ENCODE measurements around the gene HERPUD1.

Gene HERPUD1

GRCh38 chr16:56977823-56978430 is 46.0 kb downstream of the HERPUD1 start:
- no peak for ATAC-seq

GRCh38 chr16:56980201-56980535 is 48.2 kb downstream of the HERPUD1 start:
- ATAC-seq, result no peak
- TF ChIP-seq ISL1 (CRISPR knock-in tag; IDR thresholded peaks at IDR 0.05) (no peak), ZNF565 (CRISPR knock-in tag; conservative IDR thresholded peaks at IDR 0.05; ENCODE audit: low read depth) (no peak)

More at GRCh38 chr16:56977823-56978430, 46.0 kb downstream of the HERPUD1 start:
- TF ChIP-seq ZNF8 (CRISPR knock-in tag; IDR thresholded peaks at IDR 0.05) (no peak), CSDC2 (CRISPR knock-in tag; IDR thresholded peaks at IDR 0.05) (no peak), ESRRG (CRISPR knock-in tag; IDR thresholded peaks at IDR 0.05) (no peak), ZC3H10 (CRISPR knock-in tag; IDR thresholded peaks at IDR 0.05) (no peak), ISL1 (CRISPR knock-in tag; IDR thresholded peaks at IDR 0.05) (no peak), OSR1 (CRISPR knock-in tag; IDR thresholded peaks at IDR 0.05) (no peak), SNAI2 (CRISPR knock-in tag; IDR thresholded peaks at IDR 0.05) (no peak), ZFP30 (CRISPR knock-in tag; IDR thresholded peaks at IDR 0.05) (no peak), ZFP3 (CRISPR knock-in tag; IDR thresholded peaks at IDR 0.05) (no peak)
- TF ChIP-seq, protein P1, sequence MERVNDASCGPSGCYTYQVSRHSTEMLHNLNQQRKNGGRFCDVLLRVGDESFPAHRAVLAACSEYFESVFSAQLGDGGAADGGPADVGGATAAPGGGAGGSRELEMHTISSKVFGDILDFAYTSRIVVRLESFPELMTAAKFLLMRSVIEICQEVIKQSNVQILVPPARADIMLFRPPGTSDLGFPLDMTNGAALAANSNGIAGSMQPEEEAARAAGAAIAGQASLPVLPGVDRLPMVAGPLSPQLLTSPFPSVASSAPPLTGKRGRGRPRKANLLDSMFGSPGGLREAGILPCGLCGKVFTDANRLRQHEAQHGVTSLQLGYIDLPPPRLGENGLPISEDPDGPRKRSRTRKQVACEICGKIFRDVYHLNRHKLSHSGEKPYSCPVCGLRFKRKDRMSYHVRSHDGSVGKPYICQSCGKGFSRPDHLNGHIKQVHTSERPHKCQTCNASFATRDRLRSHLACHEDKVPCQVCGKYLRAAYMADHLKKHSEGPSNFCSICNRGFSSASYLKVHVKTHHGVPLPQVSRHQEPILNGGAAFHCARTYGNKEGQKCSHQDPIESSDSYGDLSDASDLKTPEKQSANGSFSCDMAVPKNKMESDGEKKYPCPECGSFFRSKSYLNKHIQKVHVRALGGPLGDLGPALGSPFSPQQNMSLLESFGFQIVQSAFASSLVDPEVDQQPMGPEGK (CRISPR knock-in tag; IDR thresholded peaks at IDR 0.05; ENCODE audit: borderline replicate concordance), result no peak
- TF ChIP-seq, protein P2, sequence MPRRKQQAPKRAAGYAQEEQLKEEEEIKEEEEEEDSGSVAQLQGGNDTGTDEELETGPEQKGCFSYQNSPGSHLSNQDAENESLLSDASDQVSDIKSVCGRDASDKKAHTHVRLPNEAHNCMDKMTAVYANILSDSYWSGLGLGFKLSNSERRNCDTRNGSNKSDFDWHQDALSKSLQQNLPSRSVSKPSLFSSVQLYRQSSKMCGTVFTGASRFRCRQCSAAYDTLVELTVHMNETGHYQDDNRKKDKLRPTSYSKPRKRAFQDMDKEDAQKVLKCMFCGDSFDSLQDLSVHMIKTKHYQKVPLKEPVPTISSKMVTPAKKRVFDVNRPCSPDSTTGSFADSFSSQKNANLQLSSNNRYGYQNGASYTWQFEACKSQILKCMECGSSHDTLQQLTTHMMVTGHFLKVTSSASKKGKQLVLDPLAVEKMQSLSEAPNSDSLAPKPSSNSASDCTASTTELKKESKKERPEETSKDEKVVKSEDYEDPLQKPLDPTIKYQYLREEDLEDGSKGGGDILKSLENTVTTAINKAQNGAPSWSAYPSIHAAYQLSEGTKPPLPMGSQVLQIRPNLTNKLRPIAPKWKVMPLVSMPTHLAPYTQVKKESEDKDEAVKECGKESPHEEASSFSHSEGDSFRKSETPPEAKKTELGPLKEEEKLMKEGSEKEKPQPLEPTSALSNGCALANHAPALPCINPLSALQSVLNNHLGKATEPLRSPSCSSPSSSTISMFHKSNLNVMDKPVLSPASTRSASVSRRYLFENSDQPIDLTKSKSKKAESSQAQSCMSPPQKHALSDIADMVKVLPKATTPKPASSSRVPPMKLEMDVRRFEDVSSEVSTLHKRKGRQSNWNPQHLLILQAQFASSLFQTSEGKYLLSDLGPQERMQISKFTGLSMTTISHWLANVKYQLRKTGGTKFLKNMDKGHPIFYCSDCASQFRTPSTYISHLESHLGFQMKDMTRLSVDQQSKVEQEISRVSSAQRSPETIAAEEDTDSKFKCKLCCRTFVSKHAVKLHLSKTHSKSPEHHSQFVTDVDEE (CRISPR knock-in tag; IDR thresholded peaks at IDR 0.05), result no peak

DNA sequence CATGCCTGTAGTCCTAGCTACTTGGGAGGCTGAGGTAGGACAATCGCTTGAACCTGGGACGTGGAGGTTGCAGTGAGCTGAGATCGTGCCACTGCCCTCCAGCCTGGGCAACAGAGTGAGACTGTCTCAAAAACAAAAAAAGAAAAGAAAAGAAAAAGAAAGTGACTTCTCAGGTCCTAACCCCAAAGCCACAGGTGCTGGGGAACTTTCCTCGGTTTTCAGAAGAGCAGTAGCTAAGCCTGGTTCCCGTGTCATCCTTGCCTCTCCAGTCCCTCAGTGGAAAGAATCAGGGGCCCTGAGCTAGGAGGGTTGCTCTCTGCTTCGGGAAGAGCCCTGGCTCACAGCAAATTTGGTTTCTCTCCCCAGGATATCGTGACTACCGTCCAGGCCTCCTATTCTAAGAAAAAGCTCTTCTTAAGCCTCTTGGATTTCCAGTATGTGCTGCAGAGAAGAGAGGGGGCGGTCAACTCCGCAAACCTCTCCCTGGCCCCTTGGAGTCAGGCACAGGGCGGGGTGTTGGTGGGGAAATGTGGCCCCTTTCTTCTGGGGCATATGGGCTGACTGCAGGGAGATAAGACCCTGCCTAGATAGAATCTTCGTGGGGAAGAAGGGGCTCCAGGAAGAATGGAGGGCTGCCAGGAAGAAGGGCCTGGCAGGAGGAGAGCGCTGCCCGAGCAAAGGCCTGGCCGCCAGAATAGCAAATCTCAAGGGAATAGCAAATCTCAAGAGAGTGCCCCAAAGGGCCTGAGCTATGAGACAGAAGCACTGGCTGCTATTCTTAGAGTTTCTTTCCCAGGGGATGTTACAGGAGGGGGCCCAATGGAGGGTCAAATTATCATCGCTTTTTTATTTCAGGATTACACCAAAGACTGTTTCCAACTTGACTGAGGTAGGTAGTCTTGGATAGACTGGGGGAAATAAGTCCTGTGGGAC is 49.1 kb downstream of the HERPUD1 start:
- no peak for ATAC-seq
- TF ChIP-seq RARB (CRISPR knock-in tag; IDR thresholded peaks at IDR 0.05), result no peak
- no peak for TF ChIP-seq SNAI2 (CRISPR knock-in tag; IDR thresholded peaks at IDR 0.05)
- TF ChIP-seq ZNF565 (CRISPR knock-in tag; conservative IDR thresholded peaks at IDR 0.05; ENCODE audit: low read depth), result no peak
- TF ChIP-seq ZNF8 (CRISPR knock-in tag; IDR thresholded peaks at IDR 0.05), result no peak
- TF ChIP-seq PPARA (CRISPR knock-in tag; IDR thresholded peaks at IDR 0.05; ENCODE audit: borderline replicate concordance), result no peak
- no peak for TF ChIP-seq TOX (CRISPR knock-in tag; IDR thresholded peaks at IDR 0.05; ENCODE audit: borderline replicate concordance)
- no peak for TF ChIP-seq TCF4 (CRISPR knock-in tag; IDR thresholded peaks at IDR 0.05; ENCODE audit: borderline replicate concordance)
- no peak for TF ChIP-seq ZFP30 (CRISPR knock-in tag; IDR thresholded peaks at IDR 0.05)
- no peak for TF ChIP-seq GLIS3 (CRISPR knock-in tag; IDR thresholded peaks at IDR 0.05)
- TF ChIP-seq, protein P2 (CRISPR knock-in tag; IDR thresholded peaks at IDR 0.05), result no peak
- TF ChIP-seq ISL1 (CRISPR knock-in tag; IDR thresholded peaks at IDR 0.05), result no peak
- TF ChIP-seq BACH2 (CRISPR knock-in tag; IDR thresholded peaks at IDR 0.05; ENCODE audit: borderline replicate concordance), result no peak

GRCh38 chr16:56981729-56982271 is 49.9 kb downstream of the HERPUD1 start:
- ATAC-seq, result no peak
- TF ChIP-seq, protein P1 (CRISPR knock-in tag; IDR thresholded peaks at IDR 0.05; ENCODE audit: borderline replicate concordance), result no peak
- TF ChIP-seq ZFP3 (CRISPR knock-in tag; IDR thresholded peaks at IDR 0.05), result no peak
- TF ChIP-seq ZNF565 (CRISPR knock-in tag; conservative IDR thresholded peaks at IDR 0.05; ENCODE audit: low read depth), result no peak
- TF ChIP-seq, protein P3, sequence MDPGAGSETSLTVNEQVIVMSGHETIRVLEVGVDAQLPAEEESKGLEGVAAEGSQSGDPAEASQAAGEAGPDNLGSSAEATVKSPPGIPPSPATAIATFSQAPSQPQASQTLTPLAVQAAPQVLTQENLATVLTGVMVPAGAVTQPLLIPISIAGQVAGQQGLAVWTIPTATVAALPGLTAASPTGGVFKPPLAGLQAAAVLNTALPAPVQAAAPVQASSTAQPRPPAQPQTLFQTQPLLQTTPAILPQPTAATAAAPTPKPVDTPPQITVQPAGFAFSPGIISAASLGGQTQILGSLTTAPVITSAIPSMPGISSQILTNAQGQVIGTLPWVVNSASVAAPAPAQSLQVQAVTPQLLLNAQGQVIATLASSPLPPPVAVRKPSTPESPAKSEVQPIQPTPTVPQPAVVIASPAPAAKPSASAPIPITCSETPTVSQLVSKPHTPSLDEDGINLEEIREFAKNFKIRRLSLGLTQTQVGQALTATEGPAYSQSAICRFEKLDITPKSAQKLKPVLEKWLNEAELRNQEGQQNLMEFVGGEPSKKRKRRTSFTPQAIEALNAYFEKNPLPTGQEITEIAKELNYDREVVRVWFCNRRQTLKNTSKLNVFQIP (CRISPR knock-in tag; IDR thresholded peaks at IDR 0.05; ENCODE audit: borderline replicate concordance, low read depth), result no peak
- no peak for TF ChIP-seq ZNF70 (CRISPR knock-in tag; IDR thresholded peaks at IDR 0.05)
- no peak for TF ChIP-seq CSDC2 (CRISPR knock-in tag; IDR thresholded peaks at IDR 0.05)
- TF ChIP-seq ZFP30 (CRISPR knock-in tag; IDR thresholded peaks at IDR 0.05), result no peak
- TF ChIP-seq ARNTL (CRISPR knock-in tag; IDR thresholded peaks at IDR 0.05; ENCODE audit: borderline replicate concordance, low read depth), result no peak

Measured in SK-N-SH treated with all-trans-retinoic acid at 6 μM for 48 hours (cell line).